KOPT-K1 (cell line): ENCODE measurements around the gene GZMA.
"Not testable (repeated sequence)": the region's sequence is repeated elsewhere in the genome, so short reads cannot be mapped to it uniquely, and the experiment has no call there.

Experiments used
- H3K27ac ChIP-seq: fragments of 200-600 bp; sonication (generic); 2 replicates; pipeline ENCODE4 v1.5.1; 2016; ENCODE audit warnings: antibody characterized with exemption, mild to moderate bottlenecking, low read depth, low read length; ENCODE audit not compliant: poor library complexity, severe bottlenecking
- H3K36me3 ChIP-seq: fragments of 200-600 bp; sonication (generic); 2 replicates; pipeline ENCODE4 v1.5.1; 2017; ENCODE audit warnings: antibody characterized with exemption, mild to moderate bottlenecking, low read length, moderate library complexity; ENCODE audit not compliant: insufficient read depth
- H3K9me3 ChIP-seq: fragments of 200-600 bp; sonication (generic); 2 replicates; pipeline ENCODE4 v1.5.1; 2017; ENCODE audit warnings: antibody characterized with exemption, low read length, mild to moderate bottlenecking; ENCODE audit not compliant: insufficient read depth, poor library complexity, severe bottlenecking

GZMA gene

GRCh38 chr5:55101148-55101547 lies 1.3 kb upstream of the GZMA start:
- H3K9me3 ChIP-seq, H3K36me3 ChIP-seq: not testable (repeated sequence)
- H3K27ac ChIP-seq: peak overlapping the region; percentile 47

- Histone ChIP-seq H3K9me3 (no peaks in the 10 kb centered on the region), H3K36me3 (no peaks in the 10 kb centered on the region), H3K27ac (peak overlapping the region; percentile 47)
These were observed 730 bp upstream of the GZMA start for GRCh38 chr5:55101556-55102276.

GRCh38 chr5:55104036-55104772 lies 1.8 kb downstream of the GZMA start:
- Histone ChIP-seq H3K9me3 (no peaks in the 10 kb centered on the region), H3K27ac (peak overlapping the region; percentile 48), H3K36me3 (no peaks in the 10 kb centered on the region)

- peak overlapping the region; percentile 48 for H3K27ac ChIP-seq
- no peaks in the 10 kb centered on the region for H3K9me3 ChIP-seq
- H3K36me3 ChIP-seq: no peaks in the 10 kb centered on the region
These were observed 2.7 kb downstream of the GZMA start for GRCh38 chr5:55104946-55105701.

GRCh38 chr5:55105976-55106375 lies 3.5 kb downstream of the GZMA start:
- H3K36me3 ChIP-seq, H3K9me3 ChIP-seq, H3K27ac ChIP-seq: not testable (repeated sequence)

- no peaks in the 10 kb centered on the region for H3K9me3 ChIP-seq
- H3K27ac ChIP-seq: no peak overlapping the region
- no peaks in the 10 kb centered on the region for H3K36me3 ChIP-seq
These were observed 6.2 kb downstream of the GZMA start for GRCh38 chr5:55108661-55109060.

- H3K9me3 ChIP-seq: no peaks in the 10 kb centered on the region
- no peak overlapping the region for H3K27ac ChIP-seq
- H3K36me3 ChIP-seq: no peaks in the 10 kb centered on the region
These were observed 7.8 kb downstream of the GZMA start for GRCh38 chr5:55110217-55110616.

- Histone ChIP-seq H3K9me3 (no peaks in the 10 kb centered on the region), H3K36me3 (no peaks in the 10 kb centered on the region), H3K27ac (no peak overlapping the region)
These were observed 10.9 kb downstream of the GZMA start for GRCh38 chr5:55113327-55113726.

- Histone ChIP-seq H3K27ac (no peak overlapping the region), H3K9me3 (no peaks in the 10 kb centered on the region), H3K36me3 (no peaks in the 10 kb centered on the region)
These were observed 11.6 kb downstream of the GZMA start for GRCh38 chr5:55114061-55114460.

- no peaks in the 10 kb centered on the region for H3K9me3 ChIP-seq
- H3K36me3 ChIP-seq: no peaks in the 10 kb centered on the region
- H3K27ac ChIP-seq: no peak overlapping the region
These were observed 20.9 kb downstream of the GZMA start for GRCh38 chr5:55123365-55123764.

GRCh38 chr5:55134053-55134722 lies 31.7 kb downstream of the GZMA start:
- Histone ChIP-seq H3K9me3 (peaks cover 11% of the 10 kb centered on the region), H3K27ac (no peak overlapping the region), H3K36me3 (no peaks in the 10 kb centered on the region)

- Histone ChIP-seq H3K9me3 (no peaks in the 10 kb centered on the region), H3K27ac (no peak overlapping the region), H3K36me3 (no peaks in the 10 kb centered on the region)
These were observed 34.1 kb downstream of the GZMA start for GRCh38 chr5:55136521-55136920.

- no peak overlapping the region for H3K27ac ChIP-seq
- H3K36me3 ChIP-seq: no peaks in the 10 kb centered on the region
- no peaks in the 10 kb centered on the region for H3K9me3 ChIP-seq
These were observed 38.6 kb downstream of the GZMA start for GRCh38 chr5:55140908-55141665.

GRCh38 chr5:55141945-55142690 lies 39.7 kb downstream of the GZMA start:
- H3K27ac ChIP-seq: no peak overlapping the region
- H3K9me3 ChIP-seq: no peaks in the 10 kb centered on the region
- no peaks in the 10 kb centered on the region for H3K36me3 ChIP-seq
